Measurements from ENCODE around the gene SLC6A7.

DNA sequence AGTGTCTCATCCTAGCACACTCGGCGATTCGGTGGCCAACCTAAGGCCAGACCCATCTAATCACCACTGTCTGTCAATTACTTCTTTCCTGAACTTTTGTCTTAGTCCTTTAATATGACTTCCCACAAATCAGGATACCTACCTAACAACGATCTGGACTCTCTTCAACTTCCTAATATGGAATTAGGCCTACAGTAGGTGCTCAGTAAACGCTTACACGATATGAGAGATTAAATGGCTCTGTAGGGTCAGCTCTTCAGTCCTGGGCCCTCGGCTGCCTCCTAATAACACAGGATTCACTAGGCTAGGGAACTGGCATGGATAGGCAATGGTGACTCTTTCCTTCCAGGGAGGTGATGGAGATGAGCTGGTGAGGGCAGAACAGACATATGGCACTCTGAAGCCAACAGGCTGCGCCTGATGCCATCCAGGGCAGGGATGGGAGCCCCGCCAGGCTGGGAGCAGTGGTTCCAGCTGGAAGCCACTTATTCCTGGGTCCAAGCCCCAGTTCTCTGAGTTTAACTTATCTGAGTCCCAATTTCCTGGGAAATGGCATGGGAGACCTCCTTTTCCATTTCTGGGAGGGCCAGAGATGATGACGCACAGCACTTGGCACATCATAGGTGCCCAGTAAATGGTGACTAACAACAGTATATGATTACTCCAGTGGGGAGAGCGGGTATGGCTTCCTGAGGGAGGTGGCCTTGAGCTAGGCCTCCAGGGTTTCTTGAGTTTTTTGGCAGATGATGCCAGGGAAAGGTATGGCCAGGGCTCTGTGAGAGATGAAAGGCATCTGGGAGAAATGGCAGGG is 41.5 kb upstream of the SLC6A7 start:
- TF ChIP-seq GATA2 (IDR thresholded peaks at IDR 0.05; ENCODE audit: low read depth, low read length): no peak
- no peak for TF ChIP-seq GATA3 (IDR thresholded peaks at IDR 0.05; ENCODE audit: low read depth, low read length)
